HG02610 (cell line): ENCODE results near the gene IDI2.
A peak's percentile ranks its signal among the peaks of the same experiment; 100 is the strongest.
"Not testable (repeated sequence)": the region's sequence is repeated elsewhere in the genome, so short reads cannot be mapped to it uniquely, and the experiment has no call there.

Experiments used
- ATAC-seq: cut with Tn5 transposase; IDR thresholded peaks from one replicate; pipeline ENCODE4 v1.9.1; 2021; ENCODE audit warnings: mild to moderate bottlenecking, moderate library complexity; ENCODE audit not compliant: unreplicated experiment

IDI2 gene

GRCh38 chr10:1048349-1048731 lies 22.7 kb upstream of the IDI2 start:
- no peak for ATAC-seq

- no peak for ATAC-seq
These were observed 22.3 kb upstream of the IDI2 start for GRCh38 chr10:1047937-1048336.

GRCh38 chr10:1045415-1045814 lies 19.8 kb upstream of the IDI2 start:
- no peak for ATAC-seq

GRCh38 chr10:1044964-1045363 lies 19.3 kb upstream of the IDI2 start:
- ATAC-seq: no peak

- ATAC-seq: no peak
These were observed 18.5 kb upstream of the IDI2 start for GRCh38 chr10:1044146-1044545.

GRCh38 chr10:1043532-1043995 lies 17.9 kb upstream of the IDI2 start:
- peak; percentile 61 for ATAC-seq

GRCh38 chr10:1041514-1041913 lies 15.9 kb upstream of the IDI2 start:
- ATAC-seq: no peak

- no peak for ATAC-seq
These were observed 14.5 kb upstream of the IDI2 start for GRCh38 chr10:1040133-1040532.

GRCh38 chr10:1038769-1039168 lies 13.1 kb upstream of the IDI2 start:
- ATAC-seq: not testable (repeated sequence)

- no peak for ATAC-seq
These were observed 11.4 kb upstream of the IDI2 start for GRCh38 chr10:1037098-1037497.

GRCh38 chr10:1036341-1036791 lies 10.7 kb upstream of the IDI2 start:
- peak; percentile 85 for ATAC-seq

- no peak for ATAC-seq
These were observed 9.5 kb upstream of the IDI2 start for GRCh38 chr10:1035201-1035600.

- no peak for ATAC-seq
These were observed 9.1 kb upstream of the IDI2 start for GRCh38 chr10:1034758-1035157.

- no peak for ATAC-seq
These were observed 7.9 kb upstream of the IDI2 start for GRCh38 chr10:1033601-1034000.

GRCh38 chr10:1029838-1030237 lies 4.2 kb upstream of the IDI2 start:
- ATAC-seq: no peak

- ATAC-seq: no peak
These were observed 919 bp upstream of the IDI2 start for GRCh38 chr10:1026578-1026977.

GRCh38 chr10:1024103-1024502 lies 1.6 kb downstream of the IDI2 start:
- ATAC-seq: no peak

- ATAC-seq: no peak
These were observed 3.2 kb downstream of the IDI2 start for GRCh38 chr10:1022413-1022812.

- no peak for ATAC-seq
These were observed 4.7 kb downstream of the IDI2 start for GRCh38 chr10:1020958-1021357.

GRCh38 chr10:1020460-1020859 lies 5.2 kb downstream of the IDI2 start:
- no peak for ATAC-seq

GRCh38 chr10:1019362-1019761 lies 6.3 kb downstream of the IDI2 start:
- no peak for ATAC-seq

- ATAC-seq: no peak
These were observed 10.0 kb downstream of the IDI2 start for GRCh38 chr10:1015688-1016087.

- no peak for ATAC-seq
These were observed 14.0 kb downstream of the IDI2 start for GRCh38 chr10:1011696-1012095.

GRCh38 chr10:1010703-1011102 lies 15.0 kb downstream of the IDI2 start:
- no peak for ATAC-seq
